Measurements from ENCODE around the gene RNASE7.

DNA sequence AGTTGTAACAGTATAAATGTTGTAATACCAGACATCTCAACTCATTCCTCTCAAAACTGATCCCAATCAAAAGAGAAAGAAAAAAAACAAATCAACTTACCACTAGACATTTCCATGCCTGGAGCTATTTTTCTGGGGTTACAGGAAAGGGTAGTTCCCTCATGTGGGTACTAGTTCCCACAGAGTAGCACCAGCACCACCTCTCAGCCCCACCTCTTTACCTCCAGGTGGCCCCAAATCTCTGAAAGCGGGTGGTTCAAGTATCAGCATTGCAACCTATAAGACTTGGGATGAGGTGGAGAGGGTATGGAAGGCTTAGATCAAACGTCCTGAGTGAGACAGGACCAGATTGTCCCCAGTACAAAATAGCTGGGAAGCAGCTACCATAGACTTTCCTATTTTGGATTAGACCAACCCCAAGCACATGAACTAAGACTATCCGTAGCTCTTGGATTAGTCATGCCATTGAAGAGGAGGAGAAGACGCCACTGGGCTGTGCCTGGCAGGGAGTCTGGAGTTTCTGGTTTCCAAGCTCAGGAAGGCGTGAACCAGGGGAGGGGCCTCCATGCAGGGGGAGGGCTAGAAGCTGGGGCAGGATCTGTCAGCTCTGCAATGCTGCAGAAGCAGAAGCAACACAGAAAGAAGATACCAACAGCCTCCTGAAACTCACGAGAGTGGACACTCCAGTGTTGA lies 43.3 kb upstream of the RNASE7 start, which contains the start of gene SLC39A2:
- no peak for TF ChIP-seq POLR2A (IDR thresholded peaks at IDR 0.05; ENCODE audit: low read depth, low read length)
- no peak for TF ChIP-seq POLR2AphosphoS5 (IDR thresholded peaks at IDR 0.05; ENCODE audit: low read depth, low read length)
